Heart right ventricle (tissue), 16 donors: Measurements from ENCODE around the gene PEAR1. TPM values are rescaled to one million over a fixed set of nuclear protein-coding genes. Genes with fewer than 3 reads are reported as not detected.

Experiments
- ATAC-seq, 8 donors: fragments of 200-7000 bp; cut with Tn5 transposase; one replicate each; pipeline ENCODE4 v1.9.1; 2020; ENCODE audit warnings: mild to moderate bottlenecking in 8 of 8, moderate library complexity in 8 of 8, moderate number of reproducible peaks in 1 of 8
- DNase-seq, 2 donors: peaks; one replicate each; pipeline ENCODE4 v3.0.0-alpha.2; 2020
- H3K27ac ChIP-seq, 10 donors: fragments of 200-600 bp; sonication (generic) in 2 of 10; one replicate each; pipeline versions ENCODE4 v1.5.0 to v1.8.0; 2020 to 2022; ENCODE audit warnings: mild to moderate bottlenecking in 3 of 10
- H3K27me3 ChIP-seq, 7 donors: fragments of 200-600 bp; one replicate each; pipeline ENCODE4 v1.8.0; 2021 to 2022; ENCODE audit warnings: mild to moderate bottlenecking in 2 of 7
- H3K36me3 ChIP-seq, 9 donors: fragments of 200-600 bp; sonication (generic) in 1 of 9; one replicate each; pipeline versions ENCODE4 v1.5.0 to v1.8.0; 2020 to 2022; ENCODE audit warnings: mild to moderate bottlenecking in 2 of 9
- H3K4me1 ChIP-seq, 9 donors: fragments of 200-600 bp; sonication (generic) in 1 of 9; one replicate each; pipeline versions ENCODE4 v1.5.0 to v1.8.0; 2020 to 2022; ENCODE audit warnings: mild to moderate bottlenecking in 4 of 9
- H3K4me3 ChIP-seq, 10 donors: fragments of 200-600 bp; sonication (generic) in 2 of 10; one replicate each; pipeline versions ENCODE4 v1.5.0 to v1.8.0; 2020 to 2022; ENCODE audit warnings: mild to moderate bottlenecking in 7 of 10, moderate library complexity in 2 of 10
- H3K9me3 ChIP-seq, 11 donors: fragments of 200-600 bp in 10 of 11; sonication (generic) in 2 of 11; one replicate each; pipeline versions ENCODE4 v1.5.0 to v1.8.0; 2013 to 2022; ENCODE audit warnings: mild to moderate bottlenecking in 2 of 11, control low read depth in 1 of 11, moderate library complexity in 1 of 11
- WGBS, 2 donors: extraction: QIAGEN DNeasy Blood & Tissue Kit; methylation state at CpG; one replicate each; pipeline ENCODE4 v1.1.7; 2013; ENCODE audit warnings: inconsistent platforms in 1 of 2; 5-methylcytosine and 5-hydroxymethylcytosine counted together
- intact Hi-C, 10 donors: fragments of 100-400 bp; cut with DNase I; formaldehyde crosslinking; loops; one replicate each; pipeline versions ENCODE4 v1.11.1 to v1.14.2; 2022
- polyA plus RNA-seq, 2 donors: library from polyadenylated mRNA; stranded (reverse); fragments of 200-250 nt; gene quantifications; one replicate each; pipeline ENCODE4 v1.2.3, GENCODE V29; 2013
- total RNA-seq, 10 donors: library from RNA; stranded (reverse); fragmentation: NEBNext Ultra II Directional in 3 of 10; extraction: Animal tissue kit (Norgen Biotek cat#: 25700) in 3 of 10; gene quantifications; one replicate each; pipeline versions ENCODE4 v1.2.1 to v1.2.4, GENCODE V29; 2021 to 2023
- TF ChIP-seq, protein P1 (sequence below), 9 donors: fragments of 200-600 bp; sonication (generic) in 2 of 9; IDR thresholded peaks; one replicate each; pipeline versions ENCODE4 v1.5.0 to v1.8.0; 2021 to 2022; ENCODE audit warnings: antibody characterized with exemption in 9 of 9, mild to moderate bottlenecking in 5 of 9, moderate library complexity in 1 of 9
- donor health status: Arrhythmogenic right ventricular cardiomyopathy.
- donor health status: ischemic (EF 13 %, LVEDD 7.1; RV severe dilation, severe dysfunction).
- donor health status: healthy with polysubstance abuse.
- donor health status: DM: no; HTN: yes; CAD: no.
- donor health status: DM: no; HTN: no; CAD: no.
- donor health status: ischemic (EF 25% LVEDD 6.9; RV normal size, moderate dysfunction).
- donor health status: ischemic (EF 25% LVEDD 5.7; RV mildly dilated, moderate dysfunction).
- donor health status: healthy.
- donor health status: DM: yes; HTN: yes; CAD: no.
- donor health status: Ischemic cardiomyopathy.
- donor health status: ischemic (EF 35%, LVEDD 5.7; RV mildly dilated, moderate dysfunction).
- donor health status: nonischemic (EF 11% LVEDD 7.7; RV severe dilation, severe dysfunction).
- donor health status: DM: yes; HTN: yes; CAD: no.
- donor health status: PGD.
- donor health status: ischemic (EF 29% LVEDD 5.4; RV normal size, mild dysfunction).
- donor health status: nonischemic (EF 23%, LVEDD 6.1; RV moderate dilation, normal function).

PEAR1 gene
- total and polyA plus RNA-seq, 12 donors: 3.8 to 13.7 (median 7.1) TPM

- Histone ChIP-seq H3K36me3 (no peaks in the 10 kb centered on the region), H3K27ac (no peak overlapping the region), H3K27me3 (peaks cover 0 to 45% (median 15%) of the 10 kb centered on the region in 7 donors), H3K4me1 (no peaks in the 10 kb centered on the region), H3K4me3 (no peak overlapping the region), H3K9me3 (no peaks in the 10 kb centered on the region)
- 81 to 83% methylated on average over 5 of the region's 5 CpGs for WGBS, 2 donors
- DNase-seq (no peak), ATAC-seq (no peak)
- TF ChIP-seq, protein P1, sequence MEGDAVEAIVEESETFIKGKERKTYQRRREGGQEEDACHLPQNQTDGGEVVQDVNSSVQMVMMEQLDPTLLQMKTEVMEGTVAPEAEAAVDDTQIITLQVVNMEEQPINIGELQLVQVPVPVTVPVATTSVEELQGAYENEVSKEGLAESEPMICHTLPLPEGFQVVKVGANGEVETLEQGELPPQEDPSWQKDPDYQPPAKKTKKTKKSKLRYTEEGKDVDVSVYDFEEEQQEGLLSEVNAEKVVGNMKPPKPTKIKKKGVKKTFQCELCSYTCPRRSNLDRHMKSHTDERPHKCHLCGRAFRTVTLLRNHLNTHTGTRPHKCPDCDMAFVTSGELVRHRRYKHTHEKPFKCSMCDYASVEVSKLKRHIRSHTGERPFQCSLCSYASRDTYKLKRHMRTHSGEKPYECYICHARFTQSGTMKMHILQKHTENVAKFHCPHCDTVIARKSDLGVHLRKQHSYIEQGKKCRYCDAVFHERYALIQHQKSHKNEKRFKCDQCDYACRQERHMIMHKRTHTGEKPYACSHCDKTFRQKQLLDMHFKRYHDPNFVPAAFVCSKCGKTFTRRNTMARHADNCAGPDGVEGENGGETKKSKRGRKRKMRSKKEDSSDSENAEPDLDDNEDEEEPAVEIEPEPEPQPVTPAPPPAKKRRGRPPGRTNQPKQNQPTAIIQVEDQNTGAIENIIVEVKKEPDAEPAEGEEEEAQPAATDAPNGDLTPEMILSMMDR (IDR thresholded peaks at IDR 0.05): no peak
- intact Hi-C loops: no loop called here
Observed at GRCh38 chr1:156877433-156878170, 15.9 kb upstream of the PEAR1 start.

- DNase-seq (no peak), ATAC-seq (no peak)
- H3K27ac ChIP-seq: no peak overlapping the region
- no peak overlapping the region for H3K4me3 ChIP-seq
- no peaks in the 10 kb centered on the region for H3K9me3 ChIP-seq
- WGBS, 2 donors: 93% methylated on average over 21 of the region's 21 CpGs
- no peaks in the 10 kb centered on the region for H3K36me3 ChIP-seq
- H3K27me3 ChIP-seq: peaks cover 0 to 41% (median 20%) of the 10 kb centered on the region in 7 donors
- peaks cover 0 to 8% (median 0%) of the 10 kb centered on the region in 9 donors for H3K4me1 ChIP-seq
- TF ChIP-seq, protein P1 (IDR thresholded peaks at IDR 0.05): no peak
- intact Hi-C loops: loop anchor here in 7 of 10 donors (10.0 kb wide), 3 partner anchors 45 to 185 kb away; partner anchors contain the start of genes ISG20L2 (in 3 of the 7) and METTL25B (in 3 of the 7)
Observed at GRCh38 chr1:156879876-156880275, 13.6 kb upstream of the PEAR1 start.

DNA sequence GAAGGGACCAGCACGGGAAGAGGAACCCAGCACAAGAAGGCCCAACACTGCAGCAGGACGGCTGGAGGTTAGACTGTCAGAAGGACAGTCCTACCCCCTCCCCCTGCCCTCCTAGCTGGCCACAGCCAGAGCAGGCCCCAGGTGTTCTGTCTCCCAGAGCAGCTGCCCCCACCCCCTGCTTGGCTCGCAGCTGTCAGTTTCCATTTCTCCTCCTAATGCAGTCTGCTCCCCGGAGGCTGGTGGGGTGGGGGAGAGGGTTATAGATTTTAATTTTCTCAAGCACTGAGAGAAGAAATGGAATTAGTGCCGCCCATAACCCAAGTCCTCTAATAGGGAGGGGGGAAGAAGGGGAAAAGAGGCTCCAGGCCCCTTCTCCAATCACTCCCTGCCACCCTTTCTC is 13.0 kb upstream of the PEAR1 start:
- Histone ChIP-seq H3K27me3 (peaks cover 0 to 41% (median 20%) of the 10 kb centered on the region in 7 donors), H3K27ac (no peak overlapping the region), H3K9me3 (no peaks in the 10 kb centered on the region), H3K36me3 (no peaks in the 10 kb centered on the region), H3K4me3 (no peak overlapping the region), H3K4me1 (peaks cover 0 to 12% (median 3%) of the 10 kb centered on the region in 9 donors)
- 69 to 84% methylated on average over 5 of the region's 5 CpGs for WGBS, 2 donors
- intact Hi-C loops: loop anchor here in 7 of 10 donors (10.0 kb wide), 3 partner anchors 46 to 186 kb away; partner anchors contain the start of genes ISG20L2 (in 3 of the 7) and METTL25B (in 3 of the 7)
- TF ChIP-seq, protein P1 (IDR thresholded peaks at IDR 0.05): no peak
- ATAC-seq (no peak), DNase-seq (no peak)

- 75 to 77% methylated on average over 10 of the region's 10 CpGs for WGBS, 2 donors
- TF ChIP-seq, protein P1 (IDR thresholded peaks at IDR 0.05): no peak
- no peak for DNase-seq
- ATAC-seq: no peak
- Histone ChIP-seq H3K4me1 (peaks cover 0 to 17% (median 3%) of the 10 kb centered on the region in 9 donors), H3K27ac (no peak overlapping the region), H3K27me3 (peaks cover 0 to 38% (median 18%) of the 10 kb centered on the region in 7 donors), H3K9me3 (no peaks in the 10 kb centered on the region), H3K4me3 (no peak overlapping the region), H3K36me3 (no peaks in the 10 kb centered on the region)
- intact Hi-C loops: loop anchor here in 7 of 10 donors (10.0 kb wide), 3 partner anchors 46 to 186 kb away; partner anchors contain the start of genes ISG20L2 (in 3 of the 7) and METTL25B (in 3 of the 7)
Observed at GRCh38 chr1:156881101-156881500, 12.4 kb upstream of the PEAR1 start.
